Karpas-422 (cell line): ENCODE data around the gene LCMT1. TPM values are rescaled to one million over a fixed set of nuclear protein-coding genes. Genes with fewer than 3 reads are reported as not detected.
"Not testable (repeated sequence)": the region's sequence is repeated elsewhere in the genome, so short reads cannot be mapped to it uniquely, and the experiment has no call there.

Experiments
- DNase-seq: peaks from one replicate; pipeline ENCODE4 v3.0.0-alpha.2; 2015
- H2AFZ ChIP-seq: fragments of 200-600 bp; sonication (generic); 2 replicates; pipeline ENCODE4 v1.6.1; 2014; ENCODE audit warnings: antibody characterized with exemption, low read length, mixed read lengths
- H3K27ac ChIP-seq: fragments of 200-600 bp; sonication (generic); 2 replicates; pipeline ENCODE4 v1.5.1; 2014; ENCODE audit warnings: mild to moderate bottlenecking, low read length, moderate library complexity
- H3K27me3 ChIP-seq: fragments of 200-600 bp; sonication (generic); 2 replicates; pipeline ENCODE4 v1.6.1; 2014; ENCODE audit warnings: low read length, mixed read lengths
- H3K36me3 ChIP-seq: fragments of 200-600 bp; sonication (generic); 2 replicates; pipeline ENCODE4 v1.6.1; 2014; ENCODE audit warnings: low read length, mixed read lengths; ENCODE audit not compliant: insufficient read depth
- H3K4me1 ChIP-seq: fragments of 200-600 bp; sonication (generic); 2 replicates; pipeline ENCODE4 v1.6.1; 2014; ENCODE audit warnings: mild to moderate bottlenecking, low read length, mixed read lengths
- H3K4me2 ChIP-seq: fragments of 200-600 bp; sonication (generic); 2 replicates; pipeline ENCODE4 v1.6.1; 2014; ENCODE audit warnings: low read length, low read depth, mild to moderate bottlenecking; ENCODE audit not compliant: poor library complexity, severe bottlenecking
- H3K4me3 ChIP-seq: fragments of 200-600 bp; sonication (generic); 2 replicates; pipeline ENCODE4 v1.5.1; 2014; ENCODE audit warnings: mild to moderate bottlenecking, antibody characterized with exemption, low read length, mixed read lengths
- H3K79me2 ChIP-seq: fragments of 200-600 bp; sonication (generic); 2 replicates; pipeline ENCODE4 v1.6.1; 2014; ENCODE audit warnings: mild to moderate bottlenecking, low read length, mixed read lengths
- H3K9ac ChIP-seq: fragments of 200-600 bp; sonication (generic); 2 replicates; pipeline ENCODE4 v1.6.0; 2014; ENCODE audit warnings: low read length
- H3K9me2 ChIP-seq: fragments of 200-600 bp; sonication (generic), shearing (Covaris generic); replicated peaks from 2 replicates; pipeline ENCODE4 v1.6.0; 2014; ENCODE audit warnings: mild to moderate bottlenecking, low read length, moderate library complexity; ENCODE audit not compliant: insufficient read depth
- H3K9me3 ChIP-seq: fragments of 300-700, 200-600 bp; sonication (generic); 2 replicates; pipeline ENCODE4 v1.6.1; 2014; ENCODE audit warnings: low read length, mixed read lengths
- H4K20me1 ChIP-seq: fragments of 200-600 bp; sonication (generic); 2 replicates; pipeline ENCODE4 v1.6.1; 2014; ENCODE audit warnings: mild to moderate bottlenecking, antibody characterized with exemption, low read length, low read depth; ENCODE audit not compliant: insufficient read depth
- total RNA-seq: library from RNA; depleted of rRNA; stranded (reverse); fragments of >200 nt; shearing (Covaris generic); gene quantifications from 2 replicates; pipeline ENCODE4 v1.2.3, GENCODE V29; 2014; ENCODE audit warnings: low replicate concordance

The LCMT1 gene
- total RNA-seq, 1 experiment from 2014 or later = 29.1 TPM

GRCh38 chr16:25177831-25178688, 66.5 kb downstream of the LCMT1 start:
- Histone ChIP-seq H3K36me3 (no peaks in the 10 kb centered on the region), H3K4me3 (no peak overlapping the region), H3K9me3 (no peaks in the 10 kb centered on the region), H3K9me2 (no peaks in the 10 kb centered on the region), H3K4me2 (no peak overlapping the region), H3K4me1 (no peaks in the 10 kb centered on the region), H3K27me3 (no peaks in the 10 kb centered on the region), H3K27ac (no peak overlapping the region), H4K20me1 (no peaks in the 10 kb centered on the region), H2AFZ (no peak overlapping the region), H3K9ac (no peak overlapping the region), H3K79me2 (no peaks in the 10 kb centered on the region)
- DNase-seq = peak; percentile 17

GRCh38 chr16:25181236-25181635, 69.7 kb downstream of the LCMT1 start:
- H3K79me2 ChIP-seq = not testable (repeated sequence)

GRCh38 chr16:25184771-25185170, 73.2 kb downstream of the LCMT1 start:
- Histone ChIP-seq H3K9ac (no peak overlapping the region), H3K4me3 (no peak overlapping the region), H2AFZ (no peak overlapping the region)

More at GRCh38 chr16:25181236-25181635, 69.7 kb downstream of the LCMT1 start:
- not testable (repeated sequence) for H3K9ac ChIP-seq, H3K4me2 ChIP-seq, H3K27me3 ChIP-seq, H4K20me1 ChIP-seq, H3K9me2 ChIP-seq, H3K4me1 ChIP-seq, H3K9me3 ChIP-seq, H3K4me3 ChIP-seq, H3K36me3 ChIP-seq, H2AFZ ChIP-seq, H3K27ac ChIP-seq
- peak; percentile 12 for DNase-seq

GRCh38 chr16:25187491-25187795, 75.9 kb downstream of the LCMT1 start:
- Histone ChIP-seq H3K9me3 (no peaks in the 10 kb centered on the region), H3K9ac (no peak overlapping the region), H3K4me3 (no peak overlapping the region), H3K4me1 (no peaks in the 10 kb centered on the region), H2AFZ (no peak overlapping the region), H4K20me1 (no peaks in the 10 kb centered on the region), H3K9me2 (no peaks in the 10 kb centered on the region), H3K36me3 (no peaks in the 10 kb centered on the region), H3K79me2 (no peaks in the 10 kb centered on the region), H3K27ac (no peak overlapping the region), H3K4me2 (no peak overlapping the region), H3K27me3 (no peaks in the 10 kb centered on the region)
- no peak for DNase-seq

More at GRCh38 chr16:25184771-25185170, 73.2 kb downstream of the LCMT1 start:
- Histone ChIP-seq H3K4me2 (no peak overlapping the region), H3K9me2 (no peaks in the 10 kb centered on the region), H3K9me3 (no peaks in the 10 kb centered on the region), H3K36me3 (no peaks in the 10 kb centered on the region), H3K27me3 (no peaks in the 10 kb centered on the region), H3K4me1 (no peaks in the 10 kb centered on the region), H3K79me2 (no peaks in the 10 kb centered on the region), H3K27ac (no peak overlapping the region), H4K20me1 (no peaks in the 10 kb centered on the region)
- no peak for DNase-seq

GRCh38 chr16:25189305-25189704, 77.8 kb downstream of the LCMT1 start:
- Histone ChIP-seq H3K9ac (no peak overlapping the region), H3K4me2 (no peak overlapping the region), H3K4me1 (no peaks in the 10 kb centered on the region), H2AFZ (no peak overlapping the region), H3K79me2 (no peaks in the 10 kb centered on the region), H3K9me3 (no peaks in the 10 kb centered on the region), H3K27ac (no peak overlapping the region), H3K27me3 (no peaks in the 10 kb centered on the region), H4K20me1 (no peaks in the 10 kb centered on the region), H3K36me3 (no peaks in the 10 kb centered on the region), H3K9me2 (no peaks in the 10 kb centered on the region), H3K4me3 (no peak overlapping the region)
- DNase-seq = no peak

GRCh38 chr16:25192096-25192495, 80.6 kb downstream of the LCMT1 start:
- H4K20me1 ChIP-seq = no peaks in the 10 kb centered on the region
- no peaks in the 10 kb centered on the region for H3K4me1 ChIP-seq
- H3K9me3 ChIP-seq = no peaks in the 10 kb centered on the region
- no peaks in the 10 kb centered on the region for H3K36me3 ChIP-seq
- DNase-seq = no peak
- H3K27ac ChIP-seq = no peak overlapping the region
- H3K79me2 ChIP-seq = no peaks in the 10 kb centered on the region
- no peaks in the 10 kb centered on the region for H3K27me3 ChIP-seq
- H3K9me2 ChIP-seq = no peaks in the 10 kb centered on the region
- no peak overlapping the region for H2AFZ ChIP-seq
- no peak overlapping the region for H3K4me3 ChIP-seq
- no peak overlapping the region for H3K4me2 ChIP-seq
- H3K9ac ChIP-seq = no peak overlapping the region

GRCh38 chr16:25194273-25194878, 82.8 kb downstream of the LCMT1 start:
- no peak overlapping the region for H3K9ac ChIP-seq
- H2AFZ ChIP-seq = no peak overlapping the region
- H3K79me2 ChIP-seq = no peaks in the 10 kb centered on the region
- H3K9me3 ChIP-seq = no peaks in the 10 kb centered on the region
- no peak overlapping the region for H3K27ac ChIP-seq
- no peaks in the 10 kb centered on the region for H3K27me3 ChIP-seq
- no peak for DNase-seq
- H3K4me3 ChIP-seq = no peak overlapping the region
- H3K9me2 ChIP-seq = no peaks in the 10 kb centered on the region
- H3K4me2 ChIP-seq = no peak overlapping the region
- no peaks in the 10 kb centered on the region for H3K4me1 ChIP-seq
- H3K36me3 ChIP-seq = no peaks in the 10 kb centered on the region
- no peaks in the 10 kb centered on the region for H4K20me1 ChIP-seq

GRCh38 chr16:25198021-25198420, 86.5 kb downstream of the LCMT1 start:
- no peak for DNase-seq
- H3K36me3 ChIP-seq = no peaks in the 10 kb centered on the region

More at GRCh38 chr16:25198021-25198420, 86.5 kb downstream of the LCMT1 start:
- Histone ChIP-seq H3K27me3 (no peaks in the 10 kb centered on the region), H3K4me3 (no peak overlapping the region), H3K4me2 (no peak overlapping the region), H3K9ac (no peak overlapping the region), H2AFZ (no peak overlapping the region), H3K9me2 (no peaks in the 10 kb centered on the region), H3K79me2 (no peaks in the 10 kb centered on the region), H3K27ac (no peak overlapping the region), H4K20me1 (no peaks in the 10 kb centered on the region), H3K9me3 (no peaks in the 10 kb centered on the region), H3K4me1 (no peaks in the 10 kb centered on the region)
